DMS153 treated with DMSO at 0.1 percent for 48 hours (cell line): Measurements from ENCODE around the gene COL4A2.

ENCODE experiments used
- DNase-seq: peaks from one replicate; lab custom pipeline; 2025; ENCODE audit not compliant: unreplicated experiment; lab: John Stamatoyannopoulos, UW

COL4A2 gene

GRCh38 chr13:110431425-110432294, 124.6 kb downstream of the COL4A2 start:
- DNase-seq: no peak

- no peak for DNase-seq
These were observed 125.4 kb downstream of the COL4A2 start for GRCh38 chr13:110432522-110432921.

GRCh38 chr13:110433014-110433413, 125.9 kb downstream of the COL4A2 start:
- no peak for DNase-seq

- DNase-seq: no peak
These were observed 127.5 kb downstream of the COL4A2 start for GRCh38 chr13:110434629-110435028.

GRCh38 chr13:110435331-110435730, 128.2 kb downstream of the COL4A2 start:
- DNase-seq: no peak

- DNase-seq: no peak
These were observed 129.2 kb downstream of the COL4A2 start for GRCh38 chr13:110436276-110436675.

- no peak for DNase-seq
These were observed 129.8 kb downstream of the COL4A2 start for GRCh38 chr13:110436786-110437370.

- DNase-seq: no peak
These were observed 131.1 kb downstream of the COL4A2 start for GRCh38 chr13:110438211-110438610.

- no peak for DNase-seq
These were observed 131.7 kb downstream of the COL4A2 start for GRCh38 chr13:110438776-110439175.

- DNase-seq: no peak
These were observed 134.1 kb downstream of the COL4A2 start for GRCh38 chr13:110440946-110441731.

- no peak for DNase-seq
These were observed 136.0 kb downstream of the COL4A2 start for GRCh38 chr13:110442930-110443621.

- DNase-seq: no peak
These were observed 136.6 kb downstream of the COL4A2 start for GRCh38 chr13:110443622-110444225.

GRCh38 chr13:110444226-110444653, 137.2 kb downstream of the COL4A2 start:
- DNase-seq: no peak

GRCh38 chr13:110445183-110445582, 138.1 kb downstream of the COL4A2 start:
- no peak for DNase-seq

- no peak for DNase-seq
These were observed 138.9 kb downstream of the COL4A2 start for GRCh38 chr13:110445722-110446574.

- no peak for DNase-seq
These were observed 139.4 kb downstream of the COL4A2 start for GRCh38 chr13:110446575-110446890.

- DNase-seq: no peak
These were observed 140.0 kb downstream of the COL4A2 start for GRCh38 chr13:110447058-110447511.

- DNase-seq: no peak
These were observed 140.7 kb downstream of the COL4A2 start for GRCh38 chr13:110447801-110448200.

- no peak for DNase-seq
These were observed 141.1 kb downstream of the COL4A2 start for GRCh38 chr13:110448230-110448629.

- DNase-seq: no peak
These were observed 141.6 kb downstream of the COL4A2 start for GRCh38 chr13:110448677-110449076.
